HG03520 (cell line): ENCODE measurements around the gene C20orf141.
"Not testable (repeated sequence)": the region's sequence is repeated elsewhere in the genome, so short reads cannot be mapped to it uniquely, and the experiment has no call there.

Source experiments
- ATAC-seq: cut with Tn5 transposase; IDR thresholded peaks from one replicate; pipeline ENCODE4 v1.9.1; 2021; ENCODE audit warnings: mild to moderate bottlenecking, moderate library complexity; ENCODE audit not compliant: unreplicated experiment

The C20orf141 gene, protein sequence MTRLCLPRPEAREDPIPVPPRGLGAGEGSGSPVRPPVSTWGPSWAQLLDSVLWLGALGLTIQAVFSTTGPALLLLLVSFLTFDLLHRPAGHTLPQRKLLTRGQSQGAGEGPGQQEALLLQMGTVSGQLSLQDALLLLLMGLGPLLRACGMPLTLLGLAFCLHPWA

DNA sequence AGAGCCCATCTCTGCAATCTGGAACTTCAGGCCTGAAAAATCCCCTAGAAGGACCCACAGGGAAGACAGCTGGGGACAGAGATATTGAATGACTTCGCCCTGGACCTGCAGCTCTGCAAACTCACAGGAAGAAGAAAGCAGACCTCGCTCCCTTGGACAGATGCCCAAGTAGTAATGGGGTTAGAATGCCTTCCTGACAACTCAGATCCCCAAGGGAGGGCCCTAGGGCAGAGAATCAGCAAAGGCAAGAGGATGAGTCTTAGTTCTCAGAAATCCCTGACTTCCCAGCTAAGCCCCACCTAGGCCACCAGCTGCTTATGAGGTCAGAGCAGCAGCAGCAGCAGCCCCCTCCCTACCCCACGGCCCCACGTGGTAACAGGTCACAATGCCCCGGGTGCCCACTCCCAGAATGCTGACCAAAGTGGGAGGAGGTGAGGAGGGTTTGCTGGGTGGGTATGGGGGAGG is at the start of gene C20orf141:
Gene C20orf141, plus strand, starts transcription at position 401 of the 465 bp plus-strand sequence. CDS start 198 bp downstream, outside the sequence.
- ATAC-seq: no peak

DNA sequence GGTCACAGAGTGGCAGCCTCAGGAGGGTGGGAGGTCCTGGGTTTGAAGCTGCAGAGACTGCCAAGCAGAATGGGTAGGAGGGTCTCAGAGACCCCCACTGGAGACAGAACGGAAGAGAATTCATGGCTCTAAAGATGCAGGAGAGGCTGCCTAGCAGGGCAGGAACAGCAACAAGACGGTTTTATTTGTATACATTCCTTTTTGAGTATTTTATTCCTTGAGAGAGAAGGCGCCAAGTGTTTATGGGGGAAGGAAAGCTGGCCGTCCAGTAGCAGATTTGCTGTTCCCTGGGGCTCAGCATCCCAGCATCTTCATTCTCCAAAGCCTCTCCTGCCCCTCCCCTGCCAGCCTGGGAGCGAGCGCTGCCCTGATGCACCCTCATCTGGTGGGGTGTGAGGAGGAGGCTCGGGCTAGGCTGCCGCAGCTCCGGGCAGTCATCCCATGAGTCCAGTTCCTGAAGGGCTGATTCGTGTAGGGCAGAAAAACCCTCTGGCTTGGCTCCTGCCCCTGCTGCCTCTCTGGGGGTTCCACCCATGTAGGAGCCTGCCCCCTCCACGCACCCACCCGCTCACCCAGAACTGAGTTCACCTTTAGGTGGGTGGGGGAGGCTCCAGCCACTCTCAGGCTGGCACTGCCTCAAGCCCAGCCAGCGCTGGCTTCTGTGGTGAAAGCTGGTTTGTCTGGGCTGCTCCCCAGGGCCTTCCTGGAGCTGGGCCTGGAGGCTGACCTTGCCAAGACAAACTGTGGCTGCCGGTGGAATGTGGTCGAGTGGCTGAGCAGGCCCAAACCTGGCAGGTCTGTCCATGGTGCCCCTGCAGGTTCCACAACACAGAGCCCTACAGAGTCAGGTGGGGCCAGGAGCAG is 46.8 kb upstream of the C20orf141 start:
- ATAC-seq: no peak

DNA sequence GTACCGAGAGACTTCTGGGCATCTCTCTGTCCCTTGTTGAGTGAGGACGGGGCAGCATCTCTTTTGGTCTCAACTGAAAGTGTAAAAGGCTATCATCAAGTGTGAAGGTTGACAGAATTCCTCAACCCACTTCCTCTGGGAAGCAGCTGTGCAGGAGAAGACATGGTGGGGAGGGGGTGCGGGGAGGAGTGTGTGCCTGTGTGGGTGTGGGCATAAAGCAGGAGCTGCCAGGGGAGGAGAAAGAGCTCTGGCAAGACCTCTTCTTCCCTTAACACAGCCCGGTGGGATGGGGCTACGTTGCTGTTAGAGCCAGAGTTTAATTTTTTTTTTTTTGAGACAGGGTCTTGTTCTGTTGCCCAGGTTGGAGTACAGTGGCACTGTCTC is 46.2 kb upstream of the C20orf141 start:
- ATAC-seq: no peak

DNA sequence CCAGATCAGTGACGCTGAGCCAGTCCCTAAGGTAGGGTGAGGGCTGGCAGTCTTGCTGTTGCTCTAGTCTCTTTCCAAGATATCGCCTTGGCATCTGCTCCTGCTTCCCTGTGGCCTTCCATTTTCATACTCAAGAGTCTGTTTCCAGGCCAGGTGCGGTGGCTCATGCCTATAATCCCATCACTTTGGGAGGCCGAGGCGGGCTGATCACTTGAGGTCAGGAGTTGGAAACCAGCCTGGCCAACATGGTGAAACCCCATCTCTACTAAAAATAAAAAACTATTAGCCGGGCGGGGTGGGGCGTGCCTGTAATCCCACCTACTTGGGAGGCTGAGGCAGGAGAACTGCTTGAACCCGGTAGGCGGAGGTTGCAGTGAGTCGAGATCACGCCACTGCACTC is 44.7 kb upstream of the C20orf141 start:
- not testable (repeated sequence) for ATAC-seq

DNA sequence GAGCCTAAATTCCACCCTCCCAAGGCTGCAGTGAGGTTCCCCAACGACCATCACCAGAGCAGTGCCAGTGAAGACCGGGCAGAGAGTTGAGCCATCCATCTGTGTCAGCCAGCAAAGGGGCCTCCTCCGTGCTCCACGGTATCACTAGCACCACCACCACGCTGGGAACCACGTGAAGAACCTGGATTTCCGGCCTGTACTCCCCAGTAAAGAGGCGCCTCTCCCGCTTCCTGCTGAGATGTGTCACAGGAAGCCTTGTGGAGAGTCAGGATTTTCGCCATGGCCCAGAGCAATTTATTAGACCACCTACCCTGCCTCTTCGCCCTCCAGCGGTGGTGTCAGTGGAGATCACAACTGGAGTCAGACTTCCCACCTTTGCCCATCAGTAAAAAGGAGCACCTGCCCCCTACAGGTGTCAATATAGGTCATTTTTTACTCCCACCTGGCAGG is 43.1 kb upstream of the C20orf141 start:
- ATAC-seq: no peak

DNA sequence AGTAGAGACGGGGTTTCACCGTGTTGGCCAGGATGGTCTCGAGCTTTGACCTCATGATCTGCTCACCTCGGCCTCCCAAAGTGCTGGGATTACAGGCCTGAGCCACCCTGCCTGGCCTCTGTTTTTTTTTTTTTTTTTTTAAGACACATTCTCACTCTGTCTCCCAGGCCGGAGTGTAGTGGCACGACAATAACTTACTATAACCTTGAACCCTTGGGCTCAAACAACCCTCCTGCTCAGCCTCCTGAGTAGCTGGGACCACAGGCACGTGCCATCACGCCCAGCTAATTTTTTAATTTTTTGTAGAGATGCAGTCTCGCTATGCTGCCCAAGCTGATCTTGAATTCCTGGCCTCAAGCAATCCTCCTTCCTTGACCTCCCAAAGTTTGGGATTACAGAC is 41.0 kb upstream of the C20orf141 start:
- no peak for ATAC-seq

DNA sequence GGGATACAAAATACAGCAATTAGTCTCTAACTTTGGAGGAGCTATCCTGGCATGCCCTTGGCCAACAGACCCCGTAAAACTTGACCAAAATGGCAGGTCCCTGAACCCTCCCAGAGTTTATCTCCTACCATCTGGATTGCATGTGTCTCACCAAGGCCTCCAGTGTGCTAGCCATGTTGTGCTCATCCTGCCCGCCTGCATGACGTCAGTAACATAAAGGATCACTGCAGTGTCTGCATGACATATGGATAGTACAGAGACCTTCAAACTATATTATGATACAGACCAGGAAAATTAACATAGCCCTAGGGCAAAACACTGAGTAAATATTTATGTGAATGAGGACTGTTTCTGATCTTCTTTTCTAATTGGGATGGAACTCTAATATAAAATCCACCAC is 39.6 kb upstream of the C20orf141 start:
- ATAC-seq: no peak

DNA sequence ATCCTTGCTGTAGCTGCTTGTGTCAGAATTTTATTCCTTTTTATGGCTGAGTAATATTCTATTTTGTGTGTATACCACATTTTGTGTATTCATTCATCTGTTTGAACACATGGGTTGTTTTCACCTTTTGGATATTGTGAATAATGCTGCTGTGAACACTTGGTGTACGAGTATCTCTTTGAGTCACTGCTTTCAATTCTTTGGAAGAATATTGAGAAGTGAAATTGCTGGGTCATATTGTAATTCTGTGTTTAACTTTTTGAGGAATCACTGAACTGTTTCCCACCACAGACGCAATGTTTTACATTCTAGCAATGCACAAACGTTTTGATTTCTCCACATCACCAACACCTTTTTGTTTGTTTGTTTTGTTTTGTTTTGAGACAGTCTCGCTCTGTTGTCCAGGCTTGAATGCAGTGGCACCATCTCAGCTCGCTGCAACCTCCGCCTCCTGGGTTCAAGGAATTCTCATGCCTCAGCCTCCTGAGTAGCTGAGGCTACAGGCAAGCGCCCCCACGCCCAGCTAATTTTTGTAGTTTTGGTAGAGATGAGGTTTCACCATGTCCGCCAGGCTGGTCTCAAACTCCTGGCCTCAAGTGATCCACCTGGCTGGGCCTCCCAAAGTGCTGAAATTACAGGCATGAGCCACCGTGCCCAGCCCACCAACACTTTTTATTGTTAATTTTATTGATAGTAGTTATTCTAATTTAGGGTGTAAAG is 36.0 kb upstream of the C20orf141 start:
- ATAC-seq: no peak

DNA sequence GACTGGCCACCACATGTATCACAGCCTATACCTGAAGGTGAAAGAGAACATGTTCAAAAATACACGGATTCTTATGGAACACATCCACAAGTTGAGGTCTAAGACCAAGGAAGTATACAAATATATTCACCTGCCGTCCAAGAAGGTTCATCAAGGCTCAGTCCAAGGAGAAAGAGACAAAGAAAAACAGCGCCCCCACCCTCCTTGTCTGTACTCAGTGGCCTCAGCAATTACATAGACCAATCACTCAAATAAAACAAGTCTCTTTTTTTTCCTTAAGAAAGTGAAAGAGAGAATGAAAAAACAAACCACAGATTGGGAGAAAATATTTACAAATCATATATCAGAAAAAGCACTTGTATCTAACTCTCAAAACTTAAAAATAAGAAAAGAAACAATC is 33.8 kb upstream of the C20orf141 start:
- no peak for ATAC-seq

DNA sequence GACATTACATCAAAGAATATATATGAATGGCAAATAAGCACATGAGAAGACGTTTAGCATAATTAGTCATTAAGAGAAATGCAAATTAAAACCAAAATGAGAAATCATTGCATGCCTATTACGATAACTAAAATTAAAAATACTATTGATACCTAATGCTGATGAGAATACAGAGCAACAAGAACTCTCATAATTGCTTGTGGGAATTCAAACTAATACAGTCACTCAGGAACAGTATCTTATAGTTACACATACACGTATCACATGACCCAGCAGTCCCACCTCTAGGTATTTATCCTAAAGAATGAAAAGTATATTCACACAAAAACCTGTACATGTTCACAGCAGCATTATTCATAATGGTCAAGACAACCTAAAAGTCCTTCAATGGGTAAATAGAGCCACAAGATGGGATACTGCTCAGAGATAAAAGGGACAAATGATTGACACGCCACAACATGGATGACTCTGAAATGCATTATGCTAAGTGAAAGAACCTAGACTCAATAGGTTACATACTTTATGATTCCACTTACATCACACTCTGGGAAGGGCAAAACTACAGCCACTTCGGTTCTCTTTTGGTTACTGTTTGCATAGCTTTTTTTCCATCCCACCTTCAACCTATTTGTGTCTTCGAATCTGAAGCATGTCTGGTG is 30.8 kb upstream of the C20orf141 start:
- no peak for ATAC-seq

DNA sequence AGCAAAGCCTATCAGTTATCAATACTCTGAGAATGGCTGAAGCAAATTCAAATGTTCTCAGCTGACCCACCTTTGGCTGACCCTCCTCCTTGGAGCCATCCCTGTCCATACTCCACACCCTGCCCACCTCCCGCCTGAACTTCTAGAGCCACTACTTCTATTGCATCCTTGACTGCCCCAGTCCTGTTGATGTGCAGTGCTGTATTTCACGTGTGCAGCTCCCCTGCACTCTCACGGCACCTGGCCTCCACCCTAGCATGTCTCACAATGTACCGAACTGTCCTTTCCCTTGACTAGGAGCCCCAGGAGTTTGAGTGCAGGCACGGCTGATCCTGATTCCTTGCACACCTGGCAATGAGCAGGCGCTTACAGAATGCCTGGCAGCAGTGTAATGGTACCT is 21.3 kb upstream of the C20orf141 start:
- no peak for ATAC-seq

DNA sequence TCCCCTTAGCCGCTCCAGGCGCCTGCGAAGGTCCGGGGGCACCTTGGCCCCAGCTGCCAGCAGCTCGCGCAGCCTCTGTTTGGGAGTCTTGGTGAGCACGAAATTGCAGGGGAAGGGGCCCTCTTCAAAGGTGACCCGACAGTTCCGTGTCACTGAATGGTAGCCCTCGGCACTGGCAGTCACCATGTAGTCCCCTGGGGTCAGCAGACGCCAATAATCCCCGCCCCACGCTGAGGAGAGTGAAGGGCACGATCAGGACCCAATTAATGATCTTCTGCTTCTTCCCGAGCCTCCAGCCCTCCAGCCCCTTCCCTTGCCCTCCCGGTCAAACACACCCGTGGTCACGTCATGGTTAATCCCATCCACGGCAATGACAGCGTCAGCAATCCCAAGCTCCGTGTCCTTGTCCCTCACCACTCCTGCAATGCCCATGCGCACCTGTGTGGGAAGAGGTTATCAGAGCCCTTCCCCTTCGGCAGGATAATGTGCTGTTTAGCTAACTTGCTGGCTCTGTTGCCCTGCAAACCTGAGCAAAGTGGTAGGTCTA is 20.5 kb upstream of the C20orf141 start:
- no peak for ATAC-seq

DNA sequence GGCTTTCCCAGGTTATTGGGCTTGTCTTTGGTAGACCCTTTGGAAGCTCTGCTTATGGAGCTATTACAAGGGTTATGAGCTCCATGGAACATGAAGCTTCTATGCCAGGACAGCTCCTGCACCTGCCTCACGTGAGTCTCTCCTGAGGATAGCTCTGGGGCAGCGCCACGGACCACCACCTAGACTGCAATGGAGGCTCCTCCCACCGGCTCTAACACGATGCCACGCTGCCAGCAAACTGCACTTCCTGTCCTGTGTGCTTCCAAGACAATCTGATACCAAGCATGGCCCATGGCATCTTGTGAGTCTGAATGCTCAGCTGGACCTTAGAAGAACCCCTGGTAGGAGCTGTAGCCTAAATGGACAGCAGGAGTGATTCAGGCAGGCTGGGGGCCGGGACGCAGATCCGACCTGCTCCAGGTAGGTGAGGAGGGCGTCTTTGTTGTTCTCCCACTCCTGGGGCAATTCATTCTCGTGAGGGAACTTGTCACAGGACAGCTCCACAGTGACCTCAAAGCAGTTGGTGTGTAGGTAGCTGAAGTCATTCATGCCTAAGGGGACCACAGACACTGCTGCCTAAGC is 19.8 kb upstream of the C20orf141 start:
- ATAC-seq: no peak

DNA sequence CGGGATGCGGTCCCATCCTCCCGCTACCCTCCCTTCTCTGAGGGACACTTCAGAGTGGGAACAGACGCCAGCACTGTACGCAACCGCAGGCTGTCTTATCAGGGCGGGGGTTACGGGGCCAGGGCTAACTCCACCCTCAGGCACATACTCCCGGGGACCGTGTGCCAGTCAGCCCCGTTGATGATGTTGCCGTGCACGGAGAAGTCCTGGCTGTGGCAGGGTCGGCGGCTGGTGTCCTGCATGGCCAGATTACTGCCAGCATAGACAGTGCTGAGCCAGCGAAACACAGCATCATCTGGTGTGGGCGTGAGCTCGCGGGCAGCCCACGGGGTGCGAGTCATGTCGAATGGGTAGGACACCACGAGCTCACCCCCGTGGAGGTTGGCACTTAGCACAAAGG is 19.3 kb upstream of the C20orf141 start:
- no peak for ATAC-seq

DNA sequence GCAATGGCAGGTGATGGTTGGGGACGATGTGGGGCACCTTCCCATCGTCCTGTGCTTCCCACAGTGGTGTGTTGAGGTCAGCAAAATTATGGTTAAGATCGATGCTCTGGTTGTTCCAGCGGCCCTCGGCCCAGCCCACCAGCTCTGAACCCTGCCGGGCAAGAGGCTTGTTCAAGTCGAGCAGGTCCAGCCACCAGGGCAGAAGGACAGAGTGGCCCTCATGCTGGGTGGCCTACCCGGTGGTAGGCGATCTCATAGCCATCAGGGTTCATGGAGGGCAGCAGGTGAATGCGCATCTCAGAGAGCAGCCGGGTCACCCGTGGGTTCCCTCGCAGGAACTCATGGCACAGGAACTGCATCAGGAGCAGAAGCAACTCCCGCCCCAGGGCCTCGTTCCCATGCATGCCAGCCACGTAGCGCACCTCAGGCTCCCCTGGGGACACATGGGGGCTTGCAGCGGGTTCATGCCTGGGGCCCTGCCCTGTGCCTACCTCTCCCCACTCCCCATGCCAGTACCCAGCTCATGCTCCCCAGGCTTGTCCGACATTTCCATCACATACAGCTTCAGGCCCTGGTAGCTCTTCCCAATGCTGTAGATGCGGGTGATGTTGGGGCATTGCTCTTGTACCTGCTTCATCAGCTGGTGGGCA is 18.7 kb upstream of the C20orf141 start:
- ATAC-seq: no peak

DNA sequence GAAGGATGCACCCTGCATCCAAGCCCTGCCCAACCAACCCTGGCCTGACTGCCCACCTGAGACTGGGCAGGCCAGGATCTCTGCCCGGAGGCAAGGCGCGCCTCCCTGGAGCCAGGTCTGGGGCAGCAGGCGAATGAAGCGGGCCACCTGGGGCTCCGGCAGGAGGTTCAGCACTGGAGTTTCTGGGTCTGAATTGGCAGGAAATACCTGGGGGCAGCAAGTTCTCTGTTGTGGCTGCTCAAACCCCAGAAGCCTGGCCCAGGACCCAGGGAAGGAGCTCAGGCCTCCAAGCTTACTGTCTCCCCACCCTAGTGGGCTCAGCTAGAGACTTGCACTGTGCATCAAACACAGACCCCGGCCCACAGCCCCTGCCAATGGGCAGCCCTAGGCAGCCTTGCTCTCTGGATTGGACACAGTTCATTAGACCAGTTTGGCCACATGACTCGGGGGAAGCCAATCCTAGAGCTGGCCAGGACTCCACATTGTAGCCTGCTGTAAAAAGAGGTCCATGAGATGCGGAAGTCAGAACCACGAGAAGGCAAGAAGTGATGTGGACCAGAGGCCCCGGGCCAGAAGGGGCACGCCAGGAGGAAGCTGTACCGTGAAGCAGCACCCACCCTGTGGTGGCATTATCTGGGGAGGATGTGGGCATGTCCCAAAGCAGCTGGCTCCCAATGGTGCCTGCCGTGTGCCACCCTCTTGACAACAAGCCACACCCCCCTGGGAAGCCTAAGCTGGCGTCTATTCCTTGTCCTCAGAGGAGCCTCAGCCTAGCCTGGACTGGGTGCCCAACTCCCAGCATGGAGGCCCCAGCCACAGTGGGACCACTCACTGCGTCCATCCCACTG is 17.4 kb upstream of the C20orf141 start:
- no peak for ATAC-seq

DNA sequence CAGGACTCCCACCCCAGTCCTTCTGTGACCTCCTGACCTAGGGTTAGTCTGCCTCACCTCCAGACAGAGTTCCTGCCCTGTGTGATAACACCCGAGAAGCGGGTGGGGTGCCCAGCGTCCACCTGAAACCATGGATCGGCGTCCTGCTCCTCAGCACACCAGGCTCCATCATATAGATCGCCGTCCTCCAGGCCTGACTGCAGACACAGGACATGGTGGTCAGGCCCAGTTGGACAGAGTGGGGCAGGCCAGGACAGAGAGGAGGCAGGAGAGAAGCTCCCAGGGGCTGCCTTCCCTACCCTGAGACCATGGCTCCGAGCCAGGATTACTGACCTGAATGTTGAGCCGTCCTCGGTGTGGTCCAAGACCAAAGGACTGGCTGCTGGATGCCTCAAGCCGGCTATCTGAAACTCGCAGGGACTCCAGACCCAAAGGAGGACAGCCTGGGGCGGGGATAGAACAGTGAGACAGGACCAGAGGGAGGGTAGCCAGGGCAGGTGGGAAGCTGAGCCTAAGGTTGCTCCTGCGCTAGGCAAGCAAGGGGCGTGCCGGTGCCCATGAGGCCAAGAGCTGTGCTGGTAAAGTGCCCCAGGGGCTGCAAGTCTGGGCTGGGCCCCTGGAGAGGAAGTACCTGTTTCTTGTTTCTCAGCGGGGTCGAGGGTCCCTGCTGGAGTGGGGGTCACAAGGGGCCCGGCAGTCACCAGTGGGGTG is 16.5 kb upstream of the C20orf141 start:
- no peak for ATAC-seq

DNA sequence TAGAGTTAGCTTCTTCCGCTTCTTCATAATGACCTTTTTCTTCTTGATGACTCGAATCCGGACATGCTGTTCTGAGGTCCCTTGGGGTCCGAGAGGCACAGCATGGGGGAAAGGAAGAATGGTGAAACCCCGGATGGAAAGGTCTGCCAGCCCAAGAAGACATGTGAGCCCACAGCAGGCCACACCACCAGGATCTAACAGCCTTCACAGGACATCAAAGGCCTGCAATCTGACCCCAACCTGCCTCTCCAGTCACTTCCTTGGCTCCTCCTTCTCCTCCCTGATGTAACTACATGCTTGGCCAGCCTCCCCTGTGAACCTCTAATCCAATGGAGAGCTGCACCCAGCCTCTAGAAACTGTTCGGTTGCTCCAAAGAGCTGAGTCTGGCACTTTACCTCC is 16.0 kb upstream of the C20orf141 start:
- no peak for ATAC-seq
